H1 (cell line): ENCODE results near the gene OSM.

ENCODE experiments used
- JUND ChIP-seq: IDR thresholded peaks from 2 replicates; pipeline ENCODE4 v1.6.1; 2011; ENCODE audit warnings: mild to moderate bottlenecking, improper control_type of control experiment, low read length
- POLR2A ChIP-seq, 2 experiments: IDR thresholded peaks; 1 replicate in 1 of 2; 2 replicates in 1 of 2; pipeline ENCODE4 v1.6.1; 2011; ENCODE audit warnings: low read depth in 2 of 2, low read length in 2 of 2, mild to moderate bottlenecking in 2 of 2; ENCODE audit errors: control extremely low read depth in 1 of 2
- SP4 ChIP-seq: IDR thresholded peaks from 2 replicates; pipeline ENCODE4 v1.6.1; 2012; ENCODE audit warnings: low read length, inconsistent platforms
- SRF ChIP-seq: IDR thresholded peaks from 2 replicates; pipeline ENCODE4 v1.6.1; 2011; ENCODE audit warnings: mild to moderate bottlenecking, low read depth, low read length, moderate library complexity
- TF ChIP-seq, protein P1 (sequence below), 3 experiments: IDR thresholded peaks; 1 replicate in 2 of 3; 2 replicates in 1 of 3; pipeline versions ENCODE4 v1.5.1 to v1.6.1; 2011; ENCODE audit warnings: low read length in 3 of 3, mild to moderate bottlenecking in 3 of 3, inconsistent platforms in 2 of 3, low read depth in 1 of 3, moderate library complexity in 1 of 3; ENCODE audit not compliant: insufficient read depth in 1 of 3; ENCODE audit errors: control extremely low read depth in 1 of 3
- TF ChIP-seq, protein P2 (sequence below): IDR thresholded peaks from 2 replicates; pipeline ENCODE4 v1.6.1; 2011; ENCODE audit warnings: low read depth, mild to moderate bottlenecking, low read length; ENCODE audit not compliant: insufficient read depth

DNA sequence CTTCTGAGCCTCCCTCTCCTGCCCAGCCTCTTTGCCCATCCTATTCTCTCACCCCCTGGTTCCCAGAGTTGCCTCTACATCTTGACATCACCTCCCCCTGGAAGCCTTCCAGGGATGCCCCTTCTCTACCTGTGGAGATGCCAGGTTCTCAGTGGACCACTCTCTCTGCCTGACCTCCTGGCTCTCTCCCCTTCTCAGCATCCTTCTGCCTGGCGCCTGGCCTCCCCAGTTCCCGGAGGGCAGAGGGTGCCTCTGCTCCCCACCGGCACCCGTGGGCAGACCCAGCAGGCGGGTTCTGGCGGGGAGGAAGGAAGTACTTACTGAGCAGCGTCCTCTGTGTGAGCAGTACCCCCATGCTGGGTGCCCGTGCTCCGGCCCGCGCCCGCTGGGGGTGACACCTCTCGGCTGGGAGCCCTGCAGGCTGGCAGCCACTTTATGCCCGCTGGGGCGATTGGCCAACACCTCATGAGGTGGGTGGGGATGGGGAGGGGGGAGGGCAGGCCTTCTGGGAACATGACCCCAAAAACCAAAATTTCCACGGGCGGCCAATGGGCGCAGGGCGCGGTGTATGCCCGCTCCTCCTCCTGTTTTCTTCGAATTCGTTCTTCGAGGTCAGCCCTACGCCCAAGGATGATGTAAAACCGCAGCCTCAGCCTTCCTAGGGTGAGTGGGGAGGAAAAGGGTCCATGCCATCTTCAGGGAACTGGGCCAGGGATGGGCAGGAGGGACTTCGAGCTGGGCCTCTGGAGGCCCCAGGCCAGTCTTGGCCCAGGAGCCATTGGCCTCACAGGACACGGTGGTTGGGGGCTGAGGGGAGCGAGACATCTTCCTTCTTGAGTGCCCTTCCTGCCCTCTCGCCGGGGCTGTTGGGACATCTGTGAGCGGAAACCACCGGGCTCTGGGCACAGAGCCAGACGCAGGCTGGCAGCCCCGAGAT lies at the start of gene OSM:
- no peak for TF ChIP-seq POLR2A (IDR thresholded peaks at IDR 0.05; ENCODE audit: control extremely low read depth in 1 of 2, low read depth in 2 of 2, low read length in 2 of 2)
- no peak for TF ChIP-seq SP4
- TF ChIP-seq, protein P1, sequence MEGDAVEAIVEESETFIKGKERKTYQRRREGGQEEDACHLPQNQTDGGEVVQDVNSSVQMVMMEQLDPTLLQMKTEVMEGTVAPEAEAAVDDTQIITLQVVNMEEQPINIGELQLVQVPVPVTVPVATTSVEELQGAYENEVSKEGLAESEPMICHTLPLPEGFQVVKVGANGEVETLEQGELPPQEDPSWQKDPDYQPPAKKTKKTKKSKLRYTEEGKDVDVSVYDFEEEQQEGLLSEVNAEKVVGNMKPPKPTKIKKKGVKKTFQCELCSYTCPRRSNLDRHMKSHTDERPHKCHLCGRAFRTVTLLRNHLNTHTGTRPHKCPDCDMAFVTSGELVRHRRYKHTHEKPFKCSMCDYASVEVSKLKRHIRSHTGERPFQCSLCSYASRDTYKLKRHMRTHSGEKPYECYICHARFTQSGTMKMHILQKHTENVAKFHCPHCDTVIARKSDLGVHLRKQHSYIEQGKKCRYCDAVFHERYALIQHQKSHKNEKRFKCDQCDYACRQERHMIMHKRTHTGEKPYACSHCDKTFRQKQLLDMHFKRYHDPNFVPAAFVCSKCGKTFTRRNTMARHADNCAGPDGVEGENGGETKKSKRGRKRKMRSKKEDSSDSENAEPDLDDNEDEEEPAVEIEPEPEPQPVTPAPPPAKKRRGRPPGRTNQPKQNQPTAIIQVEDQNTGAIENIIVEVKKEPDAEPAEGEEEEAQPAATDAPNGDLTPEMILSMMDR (IDR thresholded peaks at IDR 0.05; ENCODE audit: control extremely low read depth in 1 of 3, insufficient read depth in 1 of 3, low read depth in 1 of 3, low read length in 3 of 3) = no peak
- no peak for TF ChIP-seq SRF
- TF ChIP-seq, protein P2, sequence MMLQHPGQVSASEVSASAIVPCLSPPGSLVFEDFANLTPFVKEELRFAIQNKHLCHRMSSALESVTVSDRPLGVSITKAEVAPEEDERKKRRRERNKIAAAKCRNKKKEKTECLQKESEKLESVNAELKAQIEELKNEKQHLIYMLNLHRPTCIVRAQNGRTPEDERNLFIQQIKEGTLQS = no peak
- no peak for TF ChIP-seq JUND
